HG03439 (cell line): ENCODE data around the gene TEPSIN.

Experiments used
- ATAC-seq: cut with Tn5 transposase; IDR thresholded peaks from one replicate; pipeline ENCODE4 v1.9.1; 2021; ENCODE audit warnings: mild to moderate bottlenecking, moderate library complexity; ENCODE audit not compliant: unreplicated experiment

Gene TEPSIN

GRCh38 chr17:81222620-81222905 lies 16.3 kb downstream of the TEPSIN start:
- ATAC-seq, result peak; percentile 14

GRCh38 chr17:81221842-81222619 lies 16.8 kb downstream of the TEPSIN start:
- ATAC-seq, result no peak

- no peak for ATAC-seq
These were observed 17.4 kb downstream of the TEPSIN start for GRCh38 chr17:81221371-81221841.

GRCh38 chr17:81219476-81220180 lies 19.2 kb downstream of the TEPSIN start:
- no peak for ATAC-seq

GRCh38 chr17:81218991-81219390 lies 19.9 kb downstream of the TEPSIN start:
- ATAC-seq, result no peak

- no peak for ATAC-seq
These were observed 20.4 kb downstream of the TEPSIN start for GRCh38 chr17:81218459-81218858.

- ATAC-seq, result no peak
These were observed 21.4 kb downstream of the TEPSIN start for GRCh38 chr17:81217491-81217890.

DNA sequence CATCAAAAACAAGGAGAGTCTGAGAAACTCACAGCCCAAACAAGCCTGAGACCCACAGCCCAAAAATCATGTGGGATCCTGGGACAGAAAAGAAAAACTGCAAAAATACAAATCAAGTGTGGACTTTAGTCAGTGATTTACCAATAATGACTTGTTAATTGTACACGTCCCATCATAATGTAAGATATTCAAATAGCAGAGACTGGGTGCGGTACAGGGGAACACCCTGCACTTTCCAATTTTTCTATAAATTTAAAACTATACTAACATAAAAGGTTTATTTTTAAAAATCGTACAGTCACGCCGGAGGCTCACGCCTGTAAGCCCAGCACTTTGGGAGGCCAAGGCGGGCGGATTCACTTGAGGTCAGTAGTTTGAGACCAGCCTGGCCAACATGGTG lies 24.9 kb downstream of the TEPSIN start:
- no peak for ATAC-seq

DNA sequence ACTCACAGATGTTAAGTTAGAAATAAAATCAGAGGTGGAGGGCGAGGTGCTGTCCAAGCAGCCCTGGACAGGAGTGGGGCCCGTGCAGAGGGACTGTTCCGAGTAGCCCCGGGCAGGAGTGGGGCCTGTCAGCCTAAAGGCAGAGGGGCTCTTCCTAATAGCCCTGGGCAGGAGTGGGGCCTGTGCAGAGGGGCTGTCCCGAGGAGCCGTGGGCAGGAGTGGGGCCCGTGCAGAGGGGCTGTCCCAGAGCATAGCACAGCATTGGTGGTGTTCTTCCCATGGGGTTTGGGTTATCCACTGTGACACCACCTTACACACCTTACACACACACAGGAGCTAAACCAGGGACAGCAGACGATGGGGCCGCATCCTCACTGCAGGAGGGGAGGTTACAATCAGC lies 26.5 kb downstream of the TEPSIN start:
- ATAC-seq, result no peak

- no peak for ATAC-seq
These were observed 28.0 kb downstream of the TEPSIN start for GRCh38 chr17:81210868-81211267.

DNA sequence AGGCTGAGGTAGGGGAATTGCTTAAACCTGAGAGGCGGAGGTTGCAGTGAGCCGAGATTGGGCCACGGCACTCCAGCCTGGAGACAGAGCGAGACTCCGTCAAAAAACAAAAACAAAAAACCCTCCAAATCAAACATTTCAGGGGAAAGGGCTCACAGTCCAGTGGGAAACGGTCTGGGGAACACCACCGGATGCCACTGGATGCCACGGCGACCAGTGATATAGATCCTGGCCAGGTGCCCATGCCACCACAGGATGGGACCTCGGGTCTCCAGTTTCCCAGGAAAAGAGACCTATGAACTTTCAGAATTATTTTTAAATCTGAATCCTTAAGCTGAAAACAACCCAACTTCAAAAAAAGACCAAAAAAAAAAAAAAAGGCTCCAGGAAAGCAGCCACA lies 28.4 kb downstream of the TEPSIN start:
- ATAC-seq, result no peak

GRCh38 chr17:81209141-81209540 lies 29.7 kb downstream of the TEPSIN start:
- no peak for ATAC-seq

DNA sequence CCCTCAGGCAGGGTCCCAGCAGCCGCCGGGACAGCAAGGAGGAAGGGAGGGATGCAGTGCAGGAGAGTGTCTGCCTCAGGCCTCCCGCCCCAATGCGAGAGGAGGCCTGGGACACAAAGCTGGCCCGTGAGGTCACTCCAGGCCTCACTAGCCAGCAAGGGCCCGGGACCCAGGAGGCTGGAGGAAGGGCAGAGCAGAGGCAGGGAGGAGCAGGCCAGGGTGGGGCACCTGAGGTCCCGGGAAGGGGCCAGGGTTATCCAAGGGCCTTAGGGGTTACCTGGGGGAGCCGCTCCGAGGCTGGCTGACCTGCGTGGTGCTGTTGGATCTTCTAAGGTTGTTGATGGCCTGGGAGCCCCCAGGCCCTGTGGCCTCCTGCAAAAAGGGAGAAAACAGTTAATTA lies 30.2 kb downstream of the TEPSIN start:
- ATAC-seq, result no peak

GRCh38 chr17:81207610-81208581 lies 31.0 kb downstream of the TEPSIN start:
- no peak for ATAC-seq

DNA sequence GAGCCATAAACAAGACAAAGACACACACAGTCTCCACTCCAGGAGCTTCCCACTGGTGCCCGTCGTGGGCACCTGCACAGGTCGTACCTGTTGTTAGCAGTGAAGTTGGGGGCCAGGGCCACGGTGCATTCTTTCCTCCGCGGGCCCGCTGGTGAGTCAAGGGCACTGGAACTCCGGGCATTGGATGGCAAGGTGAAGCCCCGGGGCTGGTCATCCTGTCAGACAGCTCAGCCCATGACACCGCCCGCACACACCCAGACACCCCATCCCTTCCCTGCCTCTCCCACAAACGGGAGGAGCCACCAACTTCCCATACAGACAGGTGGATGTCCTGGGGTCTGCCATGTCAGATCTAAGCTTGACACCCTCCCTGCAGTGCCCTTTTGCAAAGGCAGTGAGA lies 32.2 kb downstream of the TEPSIN start:
- no peak for ATAC-seq

DNA sequence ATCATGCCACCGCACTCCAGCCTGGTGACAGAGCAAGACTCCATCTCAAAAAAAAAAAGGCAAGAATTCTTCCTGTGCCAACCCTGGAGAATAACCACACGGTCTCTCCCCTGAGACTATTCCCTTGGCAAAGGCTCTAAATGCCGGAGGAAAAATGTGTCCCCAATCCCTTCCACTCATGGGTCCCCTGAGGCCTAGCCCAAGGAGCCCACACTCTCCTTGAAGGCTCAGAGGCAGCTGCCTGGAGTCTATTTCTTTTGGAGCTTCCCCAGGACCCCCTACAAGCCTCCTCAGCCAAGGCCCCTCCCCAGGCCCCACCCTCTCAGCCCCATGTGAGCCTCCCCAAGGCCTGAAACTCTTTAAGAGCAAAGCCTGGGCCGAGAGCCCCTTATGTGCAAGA lies 32.7 kb downstream of the TEPSIN start:
- no peak for ATAC-seq

GRCh38 chr17:81204578-81204977 lies 34.3 kb downstream of the TEPSIN start:
- ATAC-seq, result no peak

- no peak for ATAC-seq
These were observed 35.7 kb downstream of the TEPSIN start for GRCh38 chr17:81203136-81203535.

- ATAC-seq, result no peak
These were observed 36.5 kb downstream of the TEPSIN start for GRCh38 chr17:81202318-81202717.

GRCh38 chr17:81200695-81201580 lies 37.9 kb downstream of the TEPSIN start:
- ATAC-seq, result no peak
